ENCODE measurements around the gene PRKCH.

Gene PRKCH

DNA sequence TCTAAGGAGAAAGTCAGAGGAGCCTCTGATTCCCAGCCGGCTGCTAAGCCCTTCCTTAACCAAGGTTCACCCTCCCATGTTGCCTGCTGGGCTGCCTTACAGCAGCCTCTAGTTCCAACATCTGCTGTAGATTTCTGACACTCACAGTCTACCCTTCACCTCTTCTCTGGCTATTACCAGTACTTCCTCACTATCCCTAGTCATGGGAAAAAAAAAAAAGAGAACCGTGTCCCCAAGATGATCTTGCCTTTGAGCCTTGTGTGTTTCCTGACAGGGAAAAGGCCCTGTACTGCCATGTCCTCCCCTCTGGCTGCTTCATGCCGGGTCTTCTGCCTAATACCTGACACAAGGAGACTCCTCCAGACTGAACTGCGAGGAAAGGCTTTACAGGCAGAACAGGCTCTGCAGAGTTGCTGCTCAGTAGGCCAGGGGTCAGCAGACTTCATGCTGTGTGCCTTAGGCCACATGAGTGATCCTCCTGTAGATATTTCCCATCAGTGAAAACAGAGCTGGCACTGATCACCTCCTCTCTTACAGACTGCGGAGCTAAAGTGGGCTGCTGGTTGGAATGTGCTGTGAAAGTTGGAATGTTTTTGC, 46.8 kb downstream of the PRKCH start:
- DNase-seq (ENCODE audit: low spot score) = no peak

DNA sequence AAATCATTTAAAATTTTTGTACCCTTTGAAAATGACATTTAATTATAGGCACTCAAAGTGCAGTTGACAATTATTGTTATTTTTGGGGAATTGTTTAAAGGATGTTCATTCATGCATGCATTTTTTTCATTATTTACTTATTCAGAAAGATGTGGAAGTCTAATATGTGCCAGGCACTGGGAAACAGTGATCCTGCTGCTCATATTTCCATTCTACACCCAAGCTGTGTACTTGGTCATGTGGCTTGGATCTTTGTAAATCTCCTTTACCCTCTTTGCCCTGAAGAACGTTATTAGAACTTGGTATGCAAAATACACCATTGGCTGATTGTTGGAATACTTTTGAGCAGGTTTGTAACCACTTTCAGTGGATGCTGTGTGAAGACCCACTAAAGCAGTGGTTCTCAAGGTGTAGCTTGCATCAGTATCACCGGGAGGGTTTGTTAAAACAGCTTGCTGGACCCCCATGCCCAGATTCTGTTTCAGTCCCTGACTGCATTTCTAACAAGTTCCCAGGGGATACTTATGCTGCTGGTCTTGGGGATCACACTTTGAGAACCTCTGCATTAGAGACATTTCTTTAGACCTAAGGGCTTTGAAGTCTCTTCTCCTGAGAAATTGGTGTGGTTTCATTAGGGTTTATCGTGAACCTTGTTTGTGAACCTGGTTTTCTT, 47.5 kb downstream of the PRKCH start:
- DNase-seq (ENCODE audit: low spot score) = no peak

DNA sequence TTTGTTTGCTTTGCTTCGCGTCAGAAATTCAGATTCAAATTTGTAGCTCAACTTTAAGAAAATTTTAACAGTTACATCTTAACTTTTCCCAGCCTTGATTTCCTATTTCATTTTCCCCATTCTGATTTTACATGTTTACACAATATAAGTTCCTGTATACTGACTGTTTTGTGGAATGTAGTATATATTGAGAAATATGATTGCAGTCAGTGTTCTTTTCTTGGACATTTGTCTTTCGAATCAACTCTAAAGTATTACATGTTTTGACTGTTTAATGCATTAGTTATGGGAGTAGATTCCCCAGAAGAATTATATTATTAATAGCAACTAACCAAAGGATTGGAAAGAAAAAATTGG, 48.1 kb downstream of the PRKCH start:
- DNase-seq (ENCODE audit: low spot score) = no peak

DNA sequence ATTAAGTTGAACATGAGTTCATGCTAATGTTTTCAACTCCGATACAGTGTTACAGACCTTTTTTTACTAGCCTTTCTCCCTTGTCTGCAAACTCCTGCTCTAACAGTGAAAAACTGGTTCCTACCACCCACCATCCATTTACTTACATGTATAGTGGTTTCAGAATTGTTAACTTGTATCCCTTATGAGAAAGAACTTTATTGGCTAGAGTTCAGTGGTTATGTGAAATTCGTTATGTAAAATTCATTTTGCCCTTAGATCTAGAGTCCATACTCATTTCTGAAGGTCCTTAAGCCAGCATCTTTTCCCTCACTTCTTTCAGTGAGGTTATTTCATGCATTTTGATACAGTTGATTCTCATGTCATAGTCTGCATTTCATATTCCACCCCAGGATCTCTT, 51.0 kb downstream of the PRKCH start:
- DNase-seq (ENCODE audit: low spot score) = no peak

DNA sequence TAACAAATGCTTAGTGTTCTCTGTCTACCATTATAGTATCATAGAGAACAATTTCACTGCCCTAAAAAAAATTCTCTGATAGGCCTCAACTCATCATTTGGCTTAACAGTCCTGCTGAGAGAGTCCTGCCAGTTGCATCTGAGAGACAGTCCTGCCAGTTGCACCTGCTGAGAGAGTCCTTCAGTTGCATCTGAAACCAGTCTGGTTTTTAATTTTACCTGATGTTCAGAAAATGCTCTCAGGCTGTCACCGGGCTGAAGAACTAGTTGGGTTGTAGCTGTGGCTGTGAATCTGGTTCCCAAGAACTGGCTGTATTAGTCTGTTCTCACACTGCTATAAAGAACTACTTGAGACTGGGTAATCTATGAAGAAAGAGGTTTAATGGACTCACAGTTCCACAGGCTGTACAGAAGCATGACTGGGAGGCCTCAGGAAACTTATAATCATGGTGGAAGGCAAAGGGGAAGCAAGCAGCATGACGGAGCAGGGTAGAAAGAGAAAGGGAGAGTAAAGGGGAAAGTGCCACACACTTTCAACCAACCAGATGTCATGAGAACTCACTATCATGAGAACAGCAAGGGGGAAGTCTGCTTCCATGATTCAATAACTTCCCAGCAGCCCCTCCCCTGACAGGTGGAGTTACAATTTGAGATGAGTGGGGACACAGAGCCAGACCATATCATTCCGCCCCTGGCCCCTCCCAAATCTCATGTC, 51.6 kb downstream of the PRKCH start:
- no peak for DNase-seq (ENCODE audit: low spot score)

DNA sequence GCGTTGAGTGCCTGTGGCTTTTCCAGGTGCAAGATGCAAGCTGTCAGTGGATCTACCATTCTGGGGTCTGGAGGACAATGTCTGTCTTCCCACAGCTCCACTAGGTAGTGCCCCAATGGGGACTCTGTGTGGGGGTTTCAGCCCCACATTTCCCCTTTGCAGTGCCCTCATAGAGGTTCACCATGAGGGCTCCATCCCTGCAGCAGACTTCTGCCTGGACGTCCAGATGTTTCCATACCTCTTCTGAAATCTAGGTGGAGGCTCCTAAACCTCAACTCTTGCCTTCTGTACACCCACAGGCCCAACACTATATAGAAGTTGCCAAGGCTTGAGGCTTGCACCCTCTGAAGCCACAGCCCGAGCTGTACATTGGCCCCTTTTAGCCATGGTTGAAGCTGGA, 52.9 kb downstream of the PRKCH start:
- no peak for DNase-seq (ENCODE audit: low spot score)

DNA sequence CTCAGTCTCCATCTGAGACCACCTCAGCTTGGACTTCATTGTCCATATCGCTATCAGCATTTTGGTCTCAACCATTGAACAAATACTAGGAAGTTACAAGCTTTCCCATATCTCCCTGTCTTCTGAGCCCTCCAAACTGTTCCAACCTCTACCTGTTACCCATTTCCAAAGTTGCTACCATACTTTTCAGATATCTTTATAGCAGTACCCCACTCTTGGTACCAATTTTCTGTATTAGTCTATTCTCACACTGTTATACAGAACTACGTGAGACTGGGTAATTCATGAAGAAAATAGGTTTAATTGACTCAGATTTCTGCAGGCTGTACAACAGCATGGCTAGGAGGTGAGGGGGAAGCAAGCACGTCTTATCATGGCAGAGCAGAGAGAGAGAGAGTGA, 53.8 kb downstream of the PRKCH start:
- no peak for DNase-seq (ENCODE audit: low spot score)

DNA sequence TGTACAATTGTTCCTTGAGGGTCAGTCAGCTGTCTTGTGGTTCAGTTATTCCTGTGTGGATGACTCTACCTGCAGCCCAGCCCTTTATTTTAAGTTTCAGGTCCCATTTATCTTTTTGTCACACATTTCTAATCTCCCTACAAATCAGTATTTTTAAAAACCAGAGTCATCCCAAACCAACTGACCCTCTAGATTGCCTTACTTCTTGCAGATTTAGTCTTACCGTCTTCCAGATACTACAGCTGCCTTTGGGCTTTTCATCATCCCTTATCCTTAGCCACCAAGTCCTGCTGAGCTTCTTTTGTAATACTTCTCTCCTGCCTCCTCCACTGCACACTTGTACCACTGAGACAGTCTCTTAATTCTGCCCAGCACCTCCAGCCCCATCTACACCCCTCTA, 54.9 kb downstream of the PRKCH start:
- DNase-seq (ENCODE audit: low spot score) = no peak

DNA sequence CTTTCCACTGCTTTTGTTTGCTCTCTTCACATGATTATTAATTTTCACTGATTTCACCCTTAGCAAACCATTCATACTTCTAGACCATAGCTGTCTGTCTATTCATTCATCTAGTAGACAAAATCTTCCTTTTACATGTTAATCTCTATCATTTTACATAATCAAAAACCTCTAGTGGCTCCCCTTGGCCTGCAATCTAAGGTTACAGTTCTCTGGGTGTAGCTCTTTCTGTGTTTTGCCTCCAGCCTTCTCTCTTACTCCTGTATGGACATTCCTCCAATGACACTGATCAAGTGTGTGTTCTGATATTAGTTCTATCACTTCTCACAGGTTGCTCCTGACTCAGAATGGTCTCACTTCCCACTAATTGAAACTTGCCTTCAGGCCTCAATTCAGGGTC, 56.4 kb downstream of the PRKCH start:
- DNase-seq (ENCODE audit: low spot score) = no peak

DNA sequence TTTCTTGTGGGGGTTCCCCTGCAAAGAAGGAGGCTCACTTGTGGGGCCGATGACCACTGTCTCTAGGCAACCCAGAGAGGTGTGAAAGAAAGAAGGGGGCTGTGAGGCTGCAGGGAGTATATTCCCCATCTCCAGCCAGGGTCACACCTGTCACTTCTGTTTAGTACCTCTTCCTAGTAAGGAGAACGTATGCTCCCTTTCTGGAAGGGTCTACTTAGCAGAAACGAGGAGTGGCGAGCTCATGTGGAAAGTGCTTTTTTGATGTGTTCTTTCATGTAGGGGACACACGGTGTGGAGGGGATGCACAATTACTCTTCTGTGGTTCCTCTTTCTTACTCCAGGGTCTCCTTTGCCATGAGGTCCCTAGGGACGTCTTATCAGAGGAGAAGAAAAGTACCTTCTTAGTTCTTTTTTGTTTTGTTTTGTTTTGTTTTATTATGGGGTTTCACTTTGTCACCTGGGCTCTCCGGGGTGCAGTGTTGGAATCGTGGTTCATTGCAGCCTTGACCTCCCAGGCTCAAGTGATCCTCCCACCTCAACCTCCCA, 58.3 kb downstream of the PRKCH start:
- no peak for DNase-seq (ENCODE audit: low spot score)

DNA sequence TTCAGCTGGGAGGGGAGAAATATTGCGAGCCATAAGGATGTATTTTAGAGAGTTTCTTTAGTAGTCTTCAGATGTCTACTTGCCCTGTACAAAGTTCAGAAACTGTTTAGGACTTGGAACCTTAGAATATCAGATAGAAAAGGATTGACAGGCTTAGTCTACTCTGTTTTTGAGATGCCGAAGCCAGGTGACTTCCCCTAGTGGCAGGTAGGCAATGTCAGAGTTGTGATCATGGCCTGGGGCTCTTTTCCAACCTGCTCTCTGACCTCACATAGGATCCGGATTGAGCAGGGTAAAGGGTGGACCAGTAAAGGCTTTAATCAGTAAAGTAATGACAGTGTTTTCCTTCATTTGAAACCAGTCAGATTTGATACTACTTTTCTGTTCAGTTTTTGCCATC, 59.6 kb downstream of the PRKCH start:
- no peak for DNase-seq (ENCODE audit: low spot score)

DNA sequence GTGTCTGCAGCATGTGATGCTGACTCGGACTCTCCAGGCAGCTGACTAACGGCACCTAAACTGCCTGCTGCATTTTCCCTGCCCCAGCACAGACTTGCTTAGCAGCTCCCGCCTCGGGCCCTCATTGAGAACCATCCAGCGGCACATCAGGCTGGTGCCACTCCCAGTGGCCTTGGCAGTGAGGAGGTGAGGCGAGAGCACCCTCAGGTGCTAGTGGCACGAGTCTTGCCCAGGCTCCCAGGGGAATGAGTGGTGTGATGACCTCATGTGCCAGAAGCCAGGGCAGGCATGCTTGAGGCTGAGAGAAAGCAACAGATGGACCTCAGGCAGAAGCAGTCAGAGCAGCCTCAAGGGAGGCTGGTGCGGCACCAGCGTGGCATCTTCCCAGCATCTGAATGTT, 60.2 kb downstream of the PRKCH start:
- DNase-seq (ENCODE audit: low spot score) = no peak

DNA sequence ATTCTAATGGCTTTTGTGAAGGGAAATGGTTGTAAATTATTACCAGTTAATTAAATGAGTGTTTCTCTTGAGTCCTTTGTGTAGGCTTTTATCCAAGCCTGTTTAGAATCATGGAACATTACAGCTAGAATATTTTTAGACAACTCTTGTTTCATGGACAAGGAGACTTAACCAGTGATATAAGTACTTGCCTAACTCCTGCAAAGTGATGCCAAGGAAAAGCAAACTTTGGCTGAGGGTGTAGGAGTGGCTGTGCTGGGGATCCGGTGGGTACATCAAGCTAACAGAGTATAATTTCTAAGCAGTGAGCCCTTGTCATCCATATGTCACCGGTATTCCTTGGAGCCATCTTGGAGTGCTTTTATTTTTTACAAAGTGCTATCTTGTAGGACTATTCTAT, 61.5 kb downstream of the PRKCH start:
- DNase-seq (ENCODE audit: low spot score) = no peak

DNA sequence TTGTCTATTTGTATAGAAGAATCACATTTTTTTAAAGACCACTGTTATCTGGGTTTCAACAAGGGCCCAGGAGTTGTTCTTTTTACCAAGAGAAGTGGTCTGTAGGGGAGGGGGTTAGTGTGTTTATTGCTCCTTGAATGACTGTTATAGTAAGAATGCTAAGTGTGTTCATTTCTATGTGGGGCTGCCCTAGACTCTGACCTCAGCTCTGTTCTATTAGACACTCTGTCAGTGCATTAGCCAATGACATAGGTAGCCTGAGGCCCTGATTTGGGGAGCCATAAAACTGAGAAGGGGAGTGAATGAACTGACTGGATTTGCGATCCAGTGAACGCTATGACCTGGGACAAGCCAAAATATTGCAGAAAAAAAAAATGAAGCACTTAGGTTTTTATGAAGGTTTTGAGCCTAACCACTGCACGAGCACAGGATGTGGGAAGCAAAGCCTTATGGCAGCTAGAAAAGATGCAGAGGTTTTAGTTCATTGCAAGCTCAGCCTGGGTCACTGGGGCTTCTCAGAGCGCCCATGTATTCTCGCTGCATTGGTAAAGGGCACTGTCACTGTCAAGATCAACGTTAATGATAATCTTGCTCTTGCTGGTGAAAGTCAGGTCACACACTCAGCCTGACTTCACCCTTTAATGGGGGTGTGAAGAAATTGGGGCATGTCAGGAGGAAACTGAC, 63.8 kb downstream of the PRKCH start:
- DNase-seq (ENCODE audit: low spot score) = no peak

DNA sequence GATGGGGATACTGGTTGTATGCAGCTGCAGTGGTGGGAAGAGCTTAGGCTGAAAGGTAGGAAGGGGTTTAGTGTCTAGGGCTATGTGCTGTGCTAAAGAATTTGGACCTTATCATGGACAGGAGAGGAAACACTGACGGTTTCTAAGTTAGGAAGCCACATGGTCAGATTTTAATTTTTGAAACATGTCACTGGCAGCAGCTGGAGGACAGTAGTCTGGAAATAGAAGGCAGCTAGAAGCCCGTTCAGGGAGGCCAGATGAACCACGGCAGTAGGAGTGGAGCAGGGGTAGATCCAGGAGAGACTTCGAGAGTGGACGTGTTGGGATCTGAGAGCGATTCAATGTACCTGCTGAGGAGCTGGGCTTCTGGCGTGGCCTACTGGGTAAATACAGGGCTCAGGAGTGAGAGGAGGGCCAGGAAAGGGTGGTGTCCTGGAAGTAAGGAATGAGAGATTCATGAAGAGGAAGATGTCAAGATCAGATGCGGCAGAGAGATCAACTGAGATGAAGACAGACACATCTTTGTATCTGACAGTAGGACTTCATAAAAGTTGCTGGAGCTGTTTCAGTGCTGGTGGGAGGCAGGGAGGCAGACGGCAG, 64.9 kb downstream of the PRKCH start:
- DNase-seq (ENCODE audit: low spot score) = no peak

DNA sequence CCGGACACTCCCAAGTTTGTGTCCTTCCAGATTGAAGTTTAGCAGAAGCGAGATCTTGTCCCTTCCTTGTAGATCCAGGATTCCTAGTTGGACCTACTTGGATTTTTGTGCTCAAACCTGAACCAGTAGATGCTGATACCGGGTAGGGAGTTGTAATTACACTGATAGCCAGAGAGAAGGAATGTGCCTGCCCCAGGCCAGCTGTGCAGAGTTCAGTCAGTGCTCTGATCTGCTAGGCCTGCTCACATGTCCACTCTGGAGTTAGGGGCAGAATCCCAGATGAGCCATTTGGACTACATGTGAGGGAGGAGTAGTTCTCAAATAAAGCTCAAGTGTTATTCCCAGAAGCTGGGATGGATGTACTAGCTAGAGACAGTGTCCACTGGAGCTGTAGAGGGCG, 65.7 kb downstream of the PRKCH start:
- DNase-seq (ENCODE audit: low spot score) = no peak

DNA sequence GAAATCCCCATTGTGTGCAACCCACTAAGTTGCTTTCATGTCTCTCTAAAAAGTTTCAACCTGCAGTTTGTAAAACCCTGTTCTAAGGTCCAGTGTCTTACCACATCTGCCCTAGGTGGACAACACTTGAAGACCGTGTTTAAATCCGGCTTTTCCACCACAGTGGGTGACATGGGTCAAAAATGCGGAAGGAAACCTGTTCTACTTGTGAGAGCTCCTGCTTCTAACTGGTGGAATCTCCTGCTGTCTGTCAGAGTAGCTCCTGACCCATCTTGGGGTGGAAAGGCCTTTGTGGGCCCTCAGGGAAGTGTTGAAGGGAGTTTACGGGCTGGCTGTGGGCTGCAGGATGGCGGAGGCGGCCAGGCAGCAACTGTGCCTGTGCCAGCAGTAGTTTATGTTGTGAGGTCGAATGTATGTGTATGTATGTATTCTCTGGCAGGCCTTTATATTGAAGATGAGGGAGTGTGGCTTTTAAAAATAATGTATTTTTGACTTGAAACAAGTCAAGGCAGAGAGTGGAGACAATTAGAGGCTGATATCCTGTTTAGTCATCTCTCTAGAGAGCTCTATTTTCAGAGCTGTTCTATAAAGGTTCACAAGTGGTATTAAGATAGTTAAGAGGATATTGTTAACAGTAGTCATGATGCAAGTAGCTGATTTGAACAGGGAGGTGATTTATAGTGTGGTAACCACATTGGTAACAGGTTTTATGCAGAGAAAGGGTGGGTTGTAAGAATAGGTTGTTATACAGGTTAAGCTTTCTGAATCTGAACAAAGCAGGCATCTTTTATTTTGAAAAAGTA, 67.0 kb downstream of the PRKCH start:
- no peak for DNase-seq (ENCODE audit: low spot score)

DNA sequence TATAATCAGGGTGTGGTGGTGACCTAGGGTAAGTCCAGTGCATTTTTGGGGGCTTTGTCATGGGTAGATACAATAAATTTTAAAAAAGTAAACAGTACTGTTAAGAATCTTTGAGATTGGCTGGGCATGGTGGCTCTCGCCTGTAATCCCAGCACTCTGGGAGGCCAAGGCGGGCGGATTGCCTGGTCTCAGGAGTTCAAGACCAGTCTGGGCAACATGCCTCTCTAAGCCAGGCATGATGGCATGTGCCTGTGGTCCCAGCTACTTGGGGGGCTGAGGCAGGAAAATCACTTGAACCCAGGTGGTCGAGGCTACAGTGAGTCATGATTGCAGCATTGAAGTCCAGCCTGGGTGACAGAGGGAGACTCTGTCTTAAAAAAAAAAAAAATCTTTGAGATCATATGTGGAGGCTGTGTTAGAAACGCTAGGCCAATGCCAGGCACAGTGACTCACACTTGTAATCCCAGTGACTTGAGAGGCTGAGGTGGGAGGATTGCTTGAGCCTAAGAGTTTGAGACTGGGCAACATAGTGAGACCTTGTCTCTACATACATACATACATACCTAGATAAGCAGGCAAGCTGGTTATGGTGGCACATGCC, 67.7 kb downstream of the PRKCH start:
- DNase-seq (ENCODE audit: low spot score) = no peak

DNA sequence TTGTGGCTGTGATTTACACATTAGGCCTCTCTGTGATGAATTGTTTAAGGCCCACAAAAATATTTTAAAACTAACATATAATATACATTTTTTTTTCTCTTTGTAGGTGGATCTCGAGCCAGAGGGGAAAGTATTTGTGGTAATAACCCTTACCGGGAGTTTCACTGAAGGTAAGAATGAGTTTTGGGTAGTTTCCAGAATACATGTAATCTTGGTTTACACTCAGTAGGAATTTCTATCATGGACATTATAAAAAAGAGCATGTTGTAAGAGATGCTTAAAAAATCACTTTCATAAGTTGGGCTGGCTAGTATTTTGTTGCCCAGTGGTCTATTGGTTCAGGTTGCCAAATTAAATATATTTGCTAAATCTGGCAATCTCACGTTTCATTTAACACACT, 69.7 kb downstream of the PRKCH start:
- no peak for DNase-seq (ENCODE audit: low spot score)

DNA sequence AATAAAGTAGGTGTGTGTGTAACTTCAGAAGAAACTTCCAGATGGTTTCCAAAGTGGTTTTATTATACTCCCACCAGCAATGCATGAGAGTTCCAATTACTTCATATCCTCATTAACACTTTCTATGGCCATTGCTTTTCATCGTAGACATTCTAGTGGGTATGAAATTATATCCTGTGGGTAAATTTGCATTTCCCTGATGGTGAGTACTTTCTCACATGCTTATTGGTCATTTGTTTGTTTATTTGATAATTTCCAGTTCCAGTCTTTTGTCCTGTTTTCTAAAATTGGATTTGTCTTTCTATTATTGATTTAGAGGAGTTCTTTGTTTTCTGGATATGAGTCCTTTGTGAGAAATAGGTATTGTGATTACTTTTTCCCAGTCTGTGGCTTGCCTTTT, 70.9 kb downstream of the PRKCH start:
- DNase-seq (ENCODE audit: low spot score) = no peak

DNA sequence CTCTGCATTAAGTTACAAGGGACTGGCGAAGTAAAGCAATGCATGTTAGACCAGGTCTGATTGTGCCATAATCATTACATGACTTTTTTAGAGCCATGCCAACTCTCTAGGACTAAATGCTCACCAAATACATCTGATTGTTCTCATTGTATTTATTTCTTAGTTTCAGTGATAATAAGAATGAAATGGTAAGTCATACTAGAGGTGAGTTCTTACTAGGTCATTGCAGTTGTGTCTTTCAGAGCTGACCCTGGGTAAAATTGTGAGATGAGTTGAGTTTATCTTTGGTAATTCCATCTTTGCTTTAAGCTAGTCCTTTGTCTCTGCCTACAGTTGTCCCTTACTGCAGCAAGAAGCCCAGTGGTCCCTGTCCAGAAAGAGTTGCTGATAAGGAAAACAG, 73.2 kb downstream of the PRKCH start:
- no peak for DNase-seq (ENCODE audit: low spot score)

Data from left forelimb (tissue), 1 donor.